Osteocyte (in vitro differentiated cells): ENCODE measurements around the gene CNGB1. TPM values are rescaled to one million over a fixed set of nuclear protein-coding genes. Genes with fewer than 3 reads are reported as not detected.

ENCODE experiments used
- DNase-seq: peaks from one replicate; pipeline ENCODE4 v3.0.0; 2021; ENCODE audit warnings: mixed read lengths; ENCODE audit not compliant: unreplicated experiment; ENCODE audit errors: extremely low spot score
- H3K27ac Mint-ChIP-seq: one replicate; pipeline ENCODE4 v1.8.0; 2021; ENCODE audit warnings: mild to moderate bottlenecking, mixed read lengths; ENCODE audit not compliant: unreplicated experiment
- H3K27me3 Mint-ChIP-seq: one replicate; pipeline ENCODE4 v1.8.0; 2021; ENCODE audit warnings: mixed read lengths; ENCODE audit not compliant: unreplicated experiment
- H3K36me3 Mint-ChIP-seq: one replicate; pipeline ENCODE4 v1.8.0; 2021; ENCODE audit warnings: mixed read lengths; ENCODE audit not compliant: unreplicated experiment
- H3K4me1 Mint-ChIP-seq: one replicate; pipeline ENCODE4 v1.8.0; 2021; ENCODE audit warnings: mixed read lengths; ENCODE audit not compliant: unreplicated experiment
- H3K4me3 Mint-ChIP-seq: one replicate; pipeline ENCODE4 v1.8.0; 2021; ENCODE audit warnings: mild to moderate bottlenecking, moderate library complexity, mixed read lengths; ENCODE audit not compliant: unreplicated experiment
- H3K9me3 Mint-ChIP-seq: one replicate; pipeline ENCODE4 v1.8.0; 2021; ENCODE audit warnings: mixed read lengths; ENCODE audit not compliant: unreplicated experiment
- long read RNA-seq: library from polyadenylated mRNA; unstranded; transcript quantifications from one replicate; pipeline ENCODE4 v2.0.0, GENCODE V29; 2021
- total RNA-seq: library from RNA; stranded (reverse); gene quantifications from 2 replicates; pipeline ENCODE4 v1.2.1, GENCODE V29; 2021
- TF ChIP-seq, protein P1 (sequence below): fragments of 200-600 bp; sonication (generic); IDR thresholded peaks from 2 replicates; pipeline ENCODE4 v1.5.0; 2021; ENCODE audit warnings: antibody characterized with exemption, mild to moderate bottlenecking, moderate library complexity

The CNGB1 gene
- total RNA-seq: not detected in 2 replicates
- long read RNA-seq: 0 reads

DNA sequence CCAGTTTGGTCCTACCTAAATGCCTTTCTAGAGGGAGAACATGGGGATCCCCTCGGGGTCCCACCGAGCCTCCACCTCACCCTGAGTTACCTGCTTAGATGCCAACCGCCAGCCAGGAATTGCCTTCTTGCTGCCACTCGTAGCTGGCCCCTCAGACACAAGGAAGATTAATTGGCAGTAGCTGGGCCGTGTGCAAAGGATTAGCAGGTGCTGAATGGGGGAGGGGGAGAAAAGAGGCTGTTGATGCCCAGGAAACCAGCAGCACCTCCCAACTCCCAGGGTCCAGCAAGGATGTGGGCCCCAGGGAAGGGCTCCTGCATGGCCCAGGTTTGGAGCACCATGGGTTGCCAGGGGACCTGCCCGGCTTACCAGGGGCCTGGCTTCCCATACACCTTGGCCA, at the start of gene CNGB1:
Gene CNGB1, minus strand, starts transcription at position 159 of the 400 bp plus-strand sequence. CDS start 3,842 bp downstream, outside the sequence.
- Mint-ChIP-seq H3K27ac (no peak within 1 kb of the TSS), H3K27me3 (peaks cover 38% of the 10 kb centered on the region), H3K4me1 (no peaks in the 10 kb centered on the region), H3K4me3 (no peak within 1 kb of the TSS), H3K9me3 (no peaks in the 10 kb centered on the region), H3K36me3 (no peaks in the 10 kb centered on the region)
- TF ChIP-seq, protein P1, sequence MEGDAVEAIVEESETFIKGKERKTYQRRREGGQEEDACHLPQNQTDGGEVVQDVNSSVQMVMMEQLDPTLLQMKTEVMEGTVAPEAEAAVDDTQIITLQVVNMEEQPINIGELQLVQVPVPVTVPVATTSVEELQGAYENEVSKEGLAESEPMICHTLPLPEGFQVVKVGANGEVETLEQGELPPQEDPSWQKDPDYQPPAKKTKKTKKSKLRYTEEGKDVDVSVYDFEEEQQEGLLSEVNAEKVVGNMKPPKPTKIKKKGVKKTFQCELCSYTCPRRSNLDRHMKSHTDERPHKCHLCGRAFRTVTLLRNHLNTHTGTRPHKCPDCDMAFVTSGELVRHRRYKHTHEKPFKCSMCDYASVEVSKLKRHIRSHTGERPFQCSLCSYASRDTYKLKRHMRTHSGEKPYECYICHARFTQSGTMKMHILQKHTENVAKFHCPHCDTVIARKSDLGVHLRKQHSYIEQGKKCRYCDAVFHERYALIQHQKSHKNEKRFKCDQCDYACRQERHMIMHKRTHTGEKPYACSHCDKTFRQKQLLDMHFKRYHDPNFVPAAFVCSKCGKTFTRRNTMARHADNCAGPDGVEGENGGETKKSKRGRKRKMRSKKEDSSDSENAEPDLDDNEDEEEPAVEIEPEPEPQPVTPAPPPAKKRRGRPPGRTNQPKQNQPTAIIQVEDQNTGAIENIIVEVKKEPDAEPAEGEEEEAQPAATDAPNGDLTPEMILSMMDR: no peak
- no peak for DNase-seq

GRCh38 chr16:58019866-58020538, 49.1 kb upstream of the CNGB1 start:
- H3K4me1 Mint-ChIP-seq: peaks cover 13% of the 10 kb centered on the region
- H3K4me3 Mint-ChIP-seq: no peak overlapping the region
- TF ChIP-seq, protein P1: no peak
- H3K27ac Mint-ChIP-seq: no peak overlapping the region
- peaks cover 5% of the 10 kb centered on the region for H3K36me3 Mint-ChIP-seq
- DNase-seq: no peak
- H3K27me3 Mint-ChIP-seq: peaks cover 7% of the 10 kb centered on the region
- no peaks in the 10 kb centered on the region for H3K9me3 Mint-ChIP-seq

DNA sequence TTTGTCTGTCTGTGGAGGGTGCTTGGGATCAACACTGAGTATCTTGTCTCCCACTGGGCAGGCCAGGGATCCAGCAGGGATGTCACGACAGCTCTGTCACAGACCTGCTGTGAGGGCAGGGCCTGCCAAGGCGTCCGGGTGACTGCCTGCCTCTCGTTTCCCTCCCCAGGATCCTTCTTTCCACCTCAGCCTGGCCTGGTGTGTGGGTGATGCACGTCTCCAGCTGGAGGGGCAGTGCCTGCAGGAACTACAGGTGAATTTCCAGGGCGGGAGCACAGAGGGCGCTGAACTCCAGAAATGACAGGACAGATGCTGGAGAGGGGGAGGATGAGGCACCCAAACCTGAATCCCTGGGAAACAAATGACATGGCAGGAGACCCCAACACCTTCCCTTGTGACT, 47.9 kb upstream of the CNGB1 start:
- Mint-ChIP-seq H3K27me3 (no peaks in the 10 kb centered on the region), H3K4me3 (no peak overlapping the region), H3K27ac (no peak overlapping the region), H3K36me3 (peaks cover 8% of the 10 kb centered on the region), H3K9me3 (no peaks in the 10 kb centered on the region), H3K4me1 (peaks cover 7% of the 10 kb centered on the region)
- TF ChIP-seq, protein P1: no peak
- no peak for DNase-seq

GRCh38 chr16:58016840-58017446, 46.0 kb upstream of the CNGB1 start:
- H3K36me3 Mint-ChIP-seq: peaks cover 8% of the 10 kb centered on the region
- H3K4me3 Mint-ChIP-seq: no peak overlapping the region
- DNase-seq: no peak
- TF ChIP-seq, protein P1: no peak
- H3K4me1 Mint-ChIP-seq: no peaks in the 10 kb centered on the region
- no peaks in the 10 kb centered on the region for H3K9me3 Mint-ChIP-seq
- no peak overlapping the region for H3K27ac Mint-ChIP-seq
- no peaks in the 10 kb centered on the region for H3K27me3 Mint-ChIP-seq

GRCh38 chr16:58013201-58013956, 42.5 kb upstream of the CNGB1 start:
- H3K27ac Mint-ChIP-seq: no peak overlapping the region
- H3K4me1 Mint-ChIP-seq: peaks cover 6% of the 10 kb centered on the region
- no peaks in the 10 kb centered on the region for H3K27me3 Mint-ChIP-seq
- TF ChIP-seq, protein P1: no peak
- no peak overlapping the region for H3K4me3 Mint-ChIP-seq
- no peak for DNase-seq
- H3K9me3 Mint-ChIP-seq: no peaks in the 10 kb centered on the region
- H3K36me3 Mint-ChIP-seq: peaks cover 24% of the 10 kb centered on the region
